GM10248 (cell line): ENCODE data around the gene EMB.

Experiments
- CTCF ChIA-PET: fragments of 300-600 bp; sonication (Branson Sonifier 250); formaldehyde crosslinking; extraction: SDS; loops from one replicate; lab custom pipeline; 2021; ENCODE audit warnings: antibody characterized with exemption; lab: Yijun Ruan, JAX
- POLR2A ChIA-PET: fragments of 350-650 bp; sonication (Branson Sonifier 250); formaldehyde crosslinking; extraction: SDS; loops from one replicate; lab custom pipeline; 2020; ENCODE audit warnings: antibody characterized with exemption; lab: Yijun Ruan, JAX
- DNase-seq: peaks from one replicate; pipeline ENCODE4 v3.0.0; 2012; ENCODE audit errors: extremely low spot score
- TF ChIP-seq, protein P1 (sequence below): IDR thresholded peaks from 2 replicates; pipeline ENCODE4 v1.5.1; 2012; ENCODE audit warnings: mild to moderate bottlenecking, low read depth; ENCODE audit errors: extremely low read depth, missing control alignments, control extremely low read depth

Gene EMB

DNA sequence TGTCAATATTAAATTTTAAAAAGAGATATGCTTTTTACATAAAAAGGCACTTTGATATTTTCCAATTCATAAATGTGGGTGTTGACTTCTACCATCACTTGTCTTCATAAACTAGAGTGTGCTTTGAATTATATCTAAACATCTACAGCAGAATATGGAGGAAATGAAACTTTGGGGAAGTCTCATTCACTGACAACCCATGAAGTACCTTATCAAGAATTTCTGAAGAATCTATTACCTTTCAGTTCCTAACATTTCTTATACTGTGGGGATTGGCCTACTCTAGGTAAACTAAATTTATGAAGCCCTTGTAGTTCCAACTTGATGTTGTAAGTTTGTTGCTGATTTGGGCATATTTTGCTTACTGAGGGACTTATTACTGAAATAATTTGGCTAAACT lies 81.9 kb downstream of the EMB start:
- TF ChIP-seq, protein P1, sequence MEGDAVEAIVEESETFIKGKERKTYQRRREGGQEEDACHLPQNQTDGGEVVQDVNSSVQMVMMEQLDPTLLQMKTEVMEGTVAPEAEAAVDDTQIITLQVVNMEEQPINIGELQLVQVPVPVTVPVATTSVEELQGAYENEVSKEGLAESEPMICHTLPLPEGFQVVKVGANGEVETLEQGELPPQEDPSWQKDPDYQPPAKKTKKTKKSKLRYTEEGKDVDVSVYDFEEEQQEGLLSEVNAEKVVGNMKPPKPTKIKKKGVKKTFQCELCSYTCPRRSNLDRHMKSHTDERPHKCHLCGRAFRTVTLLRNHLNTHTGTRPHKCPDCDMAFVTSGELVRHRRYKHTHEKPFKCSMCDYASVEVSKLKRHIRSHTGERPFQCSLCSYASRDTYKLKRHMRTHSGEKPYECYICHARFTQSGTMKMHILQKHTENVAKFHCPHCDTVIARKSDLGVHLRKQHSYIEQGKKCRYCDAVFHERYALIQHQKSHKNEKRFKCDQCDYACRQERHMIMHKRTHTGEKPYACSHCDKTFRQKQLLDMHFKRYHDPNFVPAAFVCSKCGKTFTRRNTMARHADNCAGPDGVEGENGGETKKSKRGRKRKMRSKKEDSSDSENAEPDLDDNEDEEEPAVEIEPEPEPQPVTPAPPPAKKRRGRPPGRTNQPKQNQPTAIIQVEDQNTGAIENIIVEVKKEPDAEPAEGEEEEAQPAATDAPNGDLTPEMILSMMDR = no peak
- ChIA-PET POLR2A (no interaction called here), CTCF (no interaction called here)
- no peak for DNase-seq

DNA sequence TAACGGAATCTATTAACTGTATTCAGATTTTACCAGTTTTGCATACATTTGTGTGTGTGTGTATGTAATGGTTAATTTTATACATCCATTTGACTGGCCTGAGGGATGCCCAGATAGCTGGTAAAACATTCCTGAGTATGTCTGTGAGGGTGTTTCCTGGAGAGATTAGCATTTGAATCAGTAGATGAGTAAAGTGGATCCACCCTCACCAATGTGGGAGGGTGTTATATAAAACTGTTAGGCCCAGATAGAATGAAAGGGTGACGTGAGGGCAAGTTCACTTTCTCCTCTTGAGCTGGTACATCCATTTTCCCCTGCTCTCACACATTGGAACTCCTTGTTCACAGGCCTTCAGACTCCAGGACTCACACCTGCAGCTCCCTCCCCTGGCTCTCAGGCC lies 88.7 kb downstream of the EMB start:
- DNase-seq = no peak
- TF ChIP-seq, protein P1 = no peak
- ChIA-PET CTCF (interaction anchor here (1.4 to 1.5 kb wide), 2 partner anchors 9 to 13 kb away, joined by 3 to 5 read pairs; no protein-coding TSS in a partner anchor), POLR2A (no interaction called here)
